Measurements from ENCODE around the gene KIAA2012.

- no peak for TF ChIP-seq CTCF (IDR thresholded peaks at IDR 0.05; ENCODE audit: low read length)
- TF ChIP-seq EZH2 (optimal IDR thresholded peaks at IDR 0.05; ENCODE audit: low read depth, low read length): no peak
These were observed 40.6 kb downstream of the KIAA2012 start for GRCh38 chr2:202113571-202114142.
